HG02571 (cell line): ENCODE measurements around the gene CFAP92.

Experiments used
- ATAC-seq: cut with Tn5 transposase; IDR thresholded peaks from one replicate; pipeline ENCODE4 v1.9.1; 2021; ENCODE audit warnings: mild to moderate bottlenecking, moderate library complexity; ENCODE audit not compliant: unreplicated experiment

Gene CFAP92

DNA sequence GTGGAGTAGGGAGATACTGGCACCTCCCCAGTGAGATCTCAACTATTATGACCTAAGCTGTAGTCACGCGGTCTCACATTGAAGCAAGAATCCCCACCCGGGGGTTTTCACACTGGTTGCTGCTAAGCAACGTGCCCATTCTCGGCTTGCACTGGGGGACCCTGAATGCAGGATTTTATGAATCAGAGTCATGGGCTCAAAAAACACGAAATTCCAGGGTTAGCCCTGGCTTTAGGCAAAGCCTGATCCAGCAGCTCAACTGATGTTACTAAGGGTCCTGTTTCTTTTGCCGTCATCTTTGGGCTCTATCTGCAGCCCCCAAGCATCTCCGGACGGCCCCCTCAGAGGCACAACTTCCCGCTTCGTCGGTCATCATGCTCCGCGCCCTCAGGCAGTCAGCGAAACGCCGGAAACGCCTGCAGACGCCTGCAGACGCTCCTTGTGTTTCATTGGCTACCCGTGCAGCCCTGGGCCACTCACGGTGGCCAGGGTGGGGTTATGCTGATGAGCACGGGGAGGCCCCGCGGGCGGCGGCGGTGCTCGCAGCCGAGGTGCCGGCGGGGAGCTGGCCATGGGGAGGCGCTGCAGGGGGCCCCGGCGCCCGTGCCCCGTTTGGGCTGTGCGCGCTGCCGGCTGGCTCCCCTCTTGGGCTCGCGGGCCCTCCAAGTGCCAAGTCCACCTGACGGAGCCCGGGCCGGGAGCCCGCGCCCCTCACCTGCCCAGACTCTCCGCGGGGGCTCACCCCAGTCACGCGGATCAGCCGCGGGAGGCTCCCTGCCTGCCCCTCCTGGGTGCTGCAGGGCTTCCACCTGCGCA lies 33.1 kb upstream of the CFAP92 start:
- peak; percentile 98 for ATAC-seq

DNA sequence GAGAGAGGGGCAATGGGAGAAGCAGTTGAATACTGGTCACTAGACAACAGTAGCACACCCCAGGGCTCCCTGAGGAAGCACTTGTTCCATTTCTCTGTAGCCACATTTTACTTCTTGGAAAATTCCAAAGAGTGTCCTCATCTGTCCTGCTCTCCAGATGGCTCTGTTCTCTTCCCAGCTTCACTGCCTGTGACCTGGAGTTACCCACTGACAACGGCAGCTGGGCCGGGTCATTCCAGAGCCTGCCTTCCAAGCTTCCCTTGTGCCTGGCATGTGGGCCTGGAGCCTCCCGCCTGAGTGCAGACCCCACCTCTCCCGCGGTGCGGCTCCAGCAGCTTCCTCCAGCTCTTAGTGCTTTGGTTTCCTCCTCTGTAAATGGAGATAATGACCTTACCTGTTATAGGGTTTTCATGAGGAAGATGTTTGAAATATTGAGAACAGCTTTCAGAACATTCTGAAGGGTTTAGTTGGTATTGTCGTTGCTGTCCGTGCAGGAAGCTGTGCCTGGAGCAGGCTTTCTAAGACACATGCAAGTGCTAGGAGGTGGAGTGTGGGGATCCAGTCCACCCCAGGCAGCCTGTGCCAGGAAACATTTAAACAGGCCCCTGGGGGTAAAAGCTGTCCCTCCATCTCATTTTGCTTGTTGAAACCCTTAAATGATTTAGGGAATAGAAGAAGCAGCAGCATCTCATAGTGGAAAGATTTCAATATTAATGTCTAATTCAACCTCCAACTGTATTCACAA lies 32.0 kb upstream of the CFAP92 start:
- ATAC-seq = no peak

GRCh38 chr3:129025108-129025507 lies 31.2 kb upstream of the CFAP92 start:
- ATAC-seq = no peak

DNA sequence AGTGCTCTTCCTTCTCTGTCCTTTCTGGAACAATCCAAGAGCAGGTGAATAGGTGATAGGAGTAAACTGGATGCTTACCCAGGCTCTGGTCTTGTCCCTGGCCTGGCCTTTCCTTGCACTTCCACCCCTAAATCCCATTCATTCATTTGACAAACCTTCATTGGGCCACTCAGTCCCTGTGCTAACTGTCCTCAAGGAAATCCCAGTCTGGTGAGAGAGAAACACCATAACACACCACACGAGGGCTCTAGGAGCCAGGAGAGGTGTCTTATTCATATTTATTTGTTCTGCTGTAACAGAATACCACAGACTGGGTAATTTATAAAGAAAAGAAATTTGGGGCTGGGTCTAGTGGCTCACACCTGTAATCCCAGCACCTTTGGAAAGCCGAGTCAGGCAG lies 30.0 kb upstream of the CFAP92 start:
- no peak for ATAC-seq

- no peak for ATAC-seq
Measured at GRCh38 chr3:129023008-129023358, 29.1 kb upstream of the CFAP92 start.

GRCh38 chr3:129022114-129023007 lies 28.5 kb upstream of the CFAP92 start:
- ATAC-seq = no peak

- no peak for ATAC-seq
Measured at GRCh38 chr3:129021140-129021551, 27.3 kb upstream of the CFAP92 start.

DNA sequence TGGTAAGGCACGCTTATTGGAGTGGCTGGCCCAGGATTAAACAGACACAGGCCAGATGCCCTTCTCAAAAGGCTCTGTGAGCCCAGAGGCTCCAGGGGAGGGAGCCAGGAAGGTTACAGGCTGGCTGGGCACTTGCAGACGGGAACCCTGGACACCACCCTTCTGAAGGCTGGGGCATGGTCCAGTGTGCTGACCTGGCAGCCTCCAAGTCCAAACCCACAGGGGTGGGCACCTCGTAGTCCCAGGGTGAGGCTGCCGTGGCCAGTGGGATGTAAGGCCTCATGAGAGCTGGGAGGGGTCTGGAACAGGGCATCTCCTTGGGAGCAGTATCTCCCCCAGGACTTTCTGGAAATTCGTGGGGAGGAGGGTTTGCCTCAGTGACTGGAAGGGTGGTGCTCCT lies 26.8 kb upstream of the CFAP92 start:
- ATAC-seq = no peak

DNA sequence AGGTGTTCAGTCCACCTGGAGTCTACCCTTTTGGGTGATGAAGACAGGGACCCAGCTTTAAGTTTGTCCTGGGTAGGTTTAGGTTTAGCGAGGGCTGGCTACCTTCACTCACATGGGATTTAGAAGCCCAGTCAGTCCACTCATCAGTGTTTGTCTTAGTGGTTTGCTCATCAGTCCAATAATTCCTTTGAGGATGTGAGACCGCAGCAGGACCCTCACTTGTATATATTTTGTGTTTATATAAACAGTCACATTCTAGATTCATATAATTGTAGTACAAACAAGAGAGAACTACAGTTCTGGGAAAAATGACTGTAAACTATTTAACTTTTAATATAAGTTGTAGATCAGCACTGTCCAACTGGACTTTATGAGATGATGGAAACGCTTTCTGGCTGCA lies 25.4 kb upstream of the CFAP92 start:
- no peak for ATAC-seq

DNA sequence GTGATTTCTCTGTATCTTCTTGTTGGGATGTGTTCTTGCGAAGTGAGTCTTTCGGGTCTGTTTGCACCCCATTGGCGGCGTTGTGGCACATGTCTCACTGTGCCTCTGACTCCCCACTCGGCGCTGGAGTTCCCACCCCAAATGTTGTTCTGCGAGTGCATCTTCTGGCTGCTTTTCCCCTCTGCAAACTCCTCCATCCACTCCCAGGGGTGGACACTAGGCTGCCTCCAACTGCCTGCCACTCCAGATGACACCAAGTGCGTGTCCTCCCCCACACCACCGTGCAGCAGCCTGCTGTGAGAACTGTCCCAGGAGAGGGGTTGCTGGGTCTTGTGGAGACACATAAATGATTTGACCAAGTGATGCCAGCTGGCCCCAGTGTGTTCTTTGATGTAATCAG lies 24.9 kb upstream of the CFAP92 start:
- ATAC-seq = no peak

DNA sequence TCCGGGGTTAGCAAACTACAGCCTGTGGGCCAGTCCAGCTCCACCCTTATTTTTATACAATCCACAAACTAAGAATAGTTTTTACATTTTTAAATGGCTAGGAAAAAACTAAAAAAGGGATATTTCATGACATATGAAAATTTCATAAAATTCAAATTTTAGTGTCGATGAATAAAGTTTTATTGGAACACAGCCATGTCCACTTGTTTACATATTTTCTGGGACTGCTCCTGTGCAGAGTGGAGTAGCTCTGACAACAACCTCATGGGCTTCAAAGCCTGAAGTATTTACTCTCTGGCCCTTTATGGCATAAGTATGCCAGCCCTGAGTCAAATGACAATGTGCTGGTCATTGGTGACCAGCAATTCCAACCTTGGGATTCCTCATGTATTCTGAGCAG lies 24.4 kb upstream of the CFAP92 start:
- ATAC-seq = no peak

- ATAC-seq = no peak
Measured at GRCh38 chr3:129017484-129017899, 23.6 kb upstream of the CFAP92 start.

- no peak for ATAC-seq
Measured at GRCh38 chr3:129016720-129017483, 23.0 kb upstream of the CFAP92 start.

GRCh38 chr3:129016356-129016719 lies 22.5 kb upstream of the CFAP92 start:
- ATAC-seq = no peak

GRCh38 chr3:129015388-129016105 lies 21.7 kb upstream of the CFAP92 start:
- ATAC-seq = no peak

DNA sequence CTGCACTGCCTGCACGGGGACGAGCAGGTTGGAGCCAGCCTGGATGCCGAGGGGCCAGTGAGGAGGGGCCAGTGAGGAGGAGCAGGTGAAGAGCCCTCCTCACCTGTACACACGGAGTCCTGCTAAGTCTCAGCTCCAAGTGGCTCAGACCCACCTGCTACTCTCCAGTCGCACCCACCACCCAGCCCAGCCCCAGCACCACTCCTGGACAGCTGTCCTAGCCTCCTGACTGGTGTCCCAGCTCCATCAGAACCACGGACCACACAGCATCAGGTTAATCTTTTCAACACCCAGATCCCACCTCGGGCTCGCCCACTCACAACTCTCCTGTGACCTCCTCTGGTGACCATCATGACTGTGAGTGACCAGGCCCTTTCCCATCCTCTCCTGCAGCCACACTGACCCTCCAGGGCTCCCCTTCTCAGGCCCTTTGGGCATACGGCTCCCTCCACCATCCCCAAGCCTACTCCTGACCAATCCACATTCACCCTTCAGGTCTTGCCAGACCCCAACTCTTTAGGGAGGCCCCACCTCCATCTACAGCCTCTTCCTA lies 21.0 kb upstream of the CFAP92 start:
- no peak for ATAC-seq

- ATAC-seq = no peak
Measured at GRCh38 chr3:129014148-129014547, 20.3 kb upstream of the CFAP92 start.

GRCh38 chr3:129013491-129013891 lies 19.6 kb upstream of the CFAP92 start:
- no peak for ATAC-seq

- ATAC-seq = no peak
Measured at GRCh38 chr3:129010310-129010956, 16.6 kb upstream of the CFAP92 start.
